HG03103 (cell line): ENCODE results near the gene TTC34.
A peak's percentile ranks its signal among the peaks of the same experiment; 100 is the strongest.

ENCODE experiments used
- ATAC-seq: cut with Tn5 transposase; IDR thresholded peaks from one replicate; pipeline ENCODE4 v1.9.1; 2021; ENCODE audit warnings: low read depth; ENCODE audit not compliant: unreplicated experiment

Gene TTC34

GRCh38 chr1:2644591-2645101, 156.8 kb downstream of the TTC34 start:
- ATAC-seq = no peak

DNA sequence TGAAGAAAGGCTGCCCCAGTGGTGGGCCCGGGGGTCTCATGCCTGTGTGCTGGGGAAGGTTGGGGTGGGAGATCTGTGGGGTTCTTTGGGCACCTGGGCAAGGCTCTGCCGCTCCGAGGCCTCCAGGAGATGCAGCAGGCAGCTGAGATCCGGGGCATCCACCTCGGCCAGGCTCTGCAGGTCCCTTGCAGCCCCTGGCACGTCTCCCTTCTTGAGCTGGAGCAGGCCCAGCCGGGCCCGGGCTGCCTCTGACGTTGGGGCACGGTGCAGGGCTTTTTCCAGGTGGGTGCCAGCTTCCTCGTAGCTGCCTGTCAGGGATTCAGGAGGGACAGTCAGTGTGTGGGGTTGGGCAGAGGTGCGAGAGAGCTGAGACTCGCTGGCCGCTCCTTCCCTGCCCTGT, 157.3 kb downstream of the TTC34 start:
- no peak for ATAC-seq

GRCh38 chr1:2643414-2644077, 157.9 kb downstream of the TTC34 start:
- ATAC-seq = no peak

- peak; percentile 75 for ATAC-seq
Observed at GRCh38 chr1:2642560-2643413, 158.7 kb downstream of the TTC34 start.

DNA sequence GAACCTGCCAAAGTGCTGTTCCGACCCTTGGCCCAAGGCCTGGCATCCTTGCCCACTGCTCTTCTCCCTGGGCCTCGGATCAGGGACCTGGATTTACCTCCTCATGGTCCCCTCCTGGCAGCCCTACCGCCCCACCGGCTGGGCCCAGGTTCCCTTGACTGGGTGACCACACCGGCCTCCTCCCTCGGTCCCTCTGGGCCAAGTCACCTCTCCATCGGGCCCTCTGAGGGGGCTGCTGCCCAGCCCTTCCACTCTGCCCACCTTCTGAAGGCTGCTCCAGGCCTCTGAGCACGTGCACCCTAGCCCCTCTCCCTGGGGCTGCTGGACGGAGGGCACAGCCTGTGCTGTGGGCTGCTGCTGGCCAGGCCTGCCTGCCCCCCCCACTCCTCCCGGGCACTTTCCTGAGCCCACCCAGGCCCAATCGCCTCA, 159.3 kb downstream of the TTC34 start:
- ATAC-seq = no peak

- ATAC-seq = no peak
Observed at GRCh38 chr1:2641381-2642130, 159.9 kb downstream of the TTC34 start.

GRCh38 chr1:2640626-2641025, 160.9 kb downstream of the TTC34 start:
- no peak for ATAC-seq

DNA sequence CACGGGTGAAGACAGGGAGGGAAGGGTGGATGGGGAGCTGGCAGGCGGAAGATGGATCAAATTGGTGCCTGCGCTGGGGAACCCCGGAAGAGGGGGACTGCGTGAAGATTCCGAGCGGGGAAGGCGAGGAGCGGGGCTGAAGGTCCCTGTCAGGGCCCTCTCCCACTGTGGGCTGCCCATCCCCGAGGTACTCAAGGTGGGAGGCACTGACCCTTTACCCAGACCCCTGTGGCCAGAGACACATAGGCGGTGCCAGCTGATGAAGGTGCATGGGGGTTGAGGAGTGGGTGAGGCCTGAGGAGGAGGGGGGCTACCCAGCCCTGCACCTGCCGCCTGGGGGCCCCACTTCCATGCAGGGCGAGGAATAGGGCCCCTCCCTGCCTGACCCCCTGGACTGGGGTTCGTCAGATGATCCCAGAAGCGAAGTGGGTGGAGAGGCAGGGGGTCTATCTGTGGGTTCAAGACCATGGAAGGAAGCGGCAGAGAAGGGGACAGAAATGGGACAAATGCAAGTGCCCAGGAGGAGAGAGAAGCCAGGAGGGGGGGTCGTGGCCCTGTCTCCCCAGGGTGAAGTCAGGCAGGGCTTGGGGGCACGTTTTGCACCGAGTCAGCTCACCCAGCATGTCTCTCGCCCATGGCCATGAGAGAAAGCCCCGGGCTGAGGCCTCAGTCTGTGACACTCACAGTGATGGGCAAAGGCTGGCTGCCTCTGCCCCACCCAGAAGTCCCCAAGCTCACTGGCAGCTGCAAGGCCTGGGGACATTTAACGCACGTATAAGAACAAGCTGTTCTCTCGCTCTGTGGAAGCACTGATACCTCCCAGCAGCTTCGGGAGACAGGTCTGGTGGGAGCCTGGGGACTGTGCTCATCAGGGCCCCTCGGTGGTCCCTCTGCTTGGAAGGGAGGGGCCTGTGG, 161.6 kb downstream of the TTC34 start:
- ATAC-seq = no peak

- ATAC-seq = no peak
Observed at GRCh38 chr1:2639203-2639602, 162.3 kb downstream of the TTC34 start.

- ATAC-seq = no peak
Observed at GRCh38 chr1:2638466-2639115, 162.9 kb downstream of the TTC34 start.

- ATAC-seq = no peak
Observed at GRCh38 chr1:2637442-2638145, 163.9 kb downstream of the TTC34 start.

GRCh38 chr1:2636733-2637132, 164.8 kb downstream of the TTC34 start:
- no peak for ATAC-seq

- ATAC-seq = no peak
Observed at GRCh38 chr1:2635361-2636010, 166.0 kb downstream of the TTC34 start.

DNA sequence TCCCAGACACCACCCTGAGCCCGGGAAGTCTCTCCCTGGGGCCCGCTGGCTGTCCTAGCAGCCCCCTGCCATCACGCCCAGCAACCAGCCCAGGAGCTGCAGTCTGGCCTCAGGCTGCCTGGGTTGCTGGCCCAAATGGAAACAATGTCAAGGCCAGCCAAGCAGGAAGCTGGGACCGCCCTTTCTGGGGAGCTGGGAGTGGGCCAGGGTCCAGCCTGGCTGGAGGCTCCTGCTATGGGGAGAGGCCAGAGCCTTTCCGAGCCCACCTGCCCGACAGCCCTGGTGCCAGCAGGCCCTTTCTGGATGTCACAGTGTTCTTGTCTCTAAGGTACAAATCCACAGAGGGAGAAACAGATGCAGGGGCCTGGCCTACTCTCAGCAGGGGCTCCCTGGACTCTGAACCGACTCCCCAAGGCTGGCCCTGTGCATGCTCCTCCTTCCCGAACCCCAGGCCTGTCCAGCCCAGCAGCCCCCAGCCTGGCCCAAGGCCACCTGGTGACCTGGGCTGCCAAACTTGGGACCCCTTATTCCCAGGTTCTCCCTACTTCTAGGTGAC, 167.5 kb downstream of the TTC34 start:
- ATAC-seq = no peak

DNA sequence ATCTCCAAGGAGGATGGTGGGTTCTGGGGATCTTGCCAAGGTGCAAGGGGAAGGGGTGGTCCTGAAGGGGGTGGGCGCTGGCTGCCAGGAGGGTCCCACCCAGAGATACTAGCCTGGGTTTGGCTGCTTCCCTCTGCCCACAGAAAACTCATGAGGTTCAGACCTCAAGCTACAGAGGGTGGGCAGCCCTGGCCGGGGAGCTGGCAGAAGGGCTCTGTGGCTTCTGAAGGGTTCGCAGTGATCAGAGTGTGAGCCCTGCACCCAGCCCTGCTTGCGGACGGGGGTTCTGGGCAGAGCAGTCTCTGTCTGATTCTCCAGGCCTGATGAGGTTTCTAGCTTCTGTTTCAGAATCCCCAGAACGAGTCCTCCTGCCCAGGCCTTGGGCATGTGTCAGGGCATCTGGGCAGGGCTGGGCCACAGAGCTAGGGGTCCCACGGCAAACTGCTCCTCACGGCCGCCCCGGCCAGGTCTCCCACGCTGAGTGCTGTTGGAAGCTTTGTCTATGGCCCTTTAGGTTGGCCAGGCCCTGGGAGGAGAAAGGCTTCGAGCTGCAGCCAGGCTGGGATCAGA, 168.0 kb downstream of the TTC34 start:
- no peak for ATAC-seq

- ATAC-seq = no peak
Observed at GRCh38 chr1:2632561-2633361, 168.7 kb downstream of the TTC34 start, which contains the start of gene MMEL1. MMEL1 (minus strand) TSS chr1:2633016; CDS start chr1:2629484, 3,532 bp downstream.

GRCh38 chr1:2632051-2632430, 169.5 kb downstream of the TTC34 start:
- no peak for ATAC-seq
